Skeletal muscle tissue (tissue), 4 donors: ENCODE data around the gene MGAT4B. TPM values are rescaled to one million over a fixed set of nuclear protein-coding genes. Genes with fewer than 3 reads are reported as not detected.

Experiments
- H3K27ac ChIP-seq: one replicate; pipeline ENCODE4 v1.7.0; 2013; ENCODE audit warnings: mild to moderate bottlenecking, low read depth, low read length, inconsistent platforms
- H3K27me3 ChIP-seq, 3 donors: one replicate each; pipeline ENCODE4 v1.7.0; 2013; ENCODE audit warnings: low read length in 3 of 3; ENCODE audit not compliant: control insufficient read depth in 3 of 3, insufficient read depth in 3 of 3
- H3K36me3 ChIP-seq, 3 donors: one replicate each; pipeline ENCODE4 v1.7.0; 2013; ENCODE audit warnings: low read length in 3 of 3; ENCODE audit not compliant: control insufficient read depth in 3 of 3, insufficient read depth in 3 of 3
- H3K4me1 ChIP-seq, 3 donors: one replicate each; pipeline ENCODE4 v1.7.0; 2013; ENCODE audit warnings: low read length in 3 of 3, mild to moderate bottlenecking in 3 of 3; ENCODE audit not compliant: control insufficient read depth in 3 of 3, insufficient read depth in 3 of 3
- H3K4me3 ChIP-seq, 3 donors: one replicate each; pipeline ENCODE4 v1.7.0; 2013; ENCODE audit warnings: low read length in 3 of 3
- H3K9ac ChIP-seq, 3 donors: one replicate each; pipeline ENCODE4 v1.7.0; 2013; ENCODE audit warnings: low read length in 3 of 3, mild to moderate bottlenecking in 3 of 3, moderate library complexity in 2 of 3, low read depth in 1 of 3
- H3K9me3 ChIP-seq, 3 donors: one replicate each; pipeline ENCODE4 v1.7.0; 2013; ENCODE audit warnings: low read length in 3 of 3; ENCODE audit not compliant: control insufficient read depth in 3 of 3
- total RNA-seq: library from RNA; depleted of rRNA; stranded (reverse); fragments of >200 nt; gene quantifications from one replicate; pipeline ENCODE4 v1.2.3, GENCODE V29; 2014
- donor health status: Osteomylitis.

MGAT4B gene
- total RNA-seq, 1 donor from 2014 or later: 32.4 TPM

- Histone ChIP-seq H3K27ac (no peak overlapping the region), H3K4me1 (peaks cover 27 to 32% (median 31%) of the 10 kb centered on the region in 3 donors), H3K9ac (no peak overlapping the region), H3K36me3 (peaks cover 0 to 6% (median 4%) of the 10 kb centered on the region in 3 donors), H3K27me3 (no peaks in the 10 kb centered on the region), H3K9me3 (no peaks in the 10 kb centered on the region), H3K4me3 (no peak overlapping the region)
Measured at GRCh38 chr5:179815491-179816249, 9.0 kb upstream of the MGAT4B start.

- peaks cover 14 to 18% (median 18%) of the 10 kb centered on the region in 3 donors for H3K4me1 ChIP-seq
- H3K27ac ChIP-seq: no peak overlapping the region
- H3K27me3 ChIP-seq: no peaks in the 10 kb centered on the region
- peaks cover 0 to 6% (median 4%) of the 10 kb centered on the region in 3 donors for H3K36me3 ChIP-seq
- H3K9ac ChIP-seq: no peak overlapping the region
- H3K9me3 ChIP-seq: no peaks in the 10 kb centered on the region
- H3K4me3 ChIP-seq: no peak overlapping the region
Measured at GRCh38 chr5:179814090-179814489, 7.4 kb upstream of the MGAT4B start.

- no peak overlapping the region for H3K27ac ChIP-seq
- H3K9me3 ChIP-seq: no peaks in the 10 kb centered on the region
- H3K9ac ChIP-seq: no peak overlapping the region
- H3K27me3 ChIP-seq: no peaks in the 10 kb centered on the region
- peaks cover 0 to 6% (median 4%) of the 10 kb centered on the region in 3 donors for H3K36me3 ChIP-seq
- H3K4me1 ChIP-seq: peaks cover 7 to 11% (median 11%) of the 10 kb centered on the region in 3 donors
- H3K4me3 ChIP-seq: no peak overlapping the region
Measured at GRCh38 chr5:179812997-179813607, 6.4 kb upstream of the MGAT4B start.

- Histone ChIP-seq H3K9ac (no peak overlapping the region), H3K9me3 (no peaks in the 10 kb centered on the region), H3K36me3 (peaks cover 0 to 6% (median 4%) of the 10 kb centered on the region in 3 donors), H3K27ac (no peak overlapping the region), H3K4me1 (peaks cover 1 to 5% (median 4%) of the 10 kb centered on the region in 3 donors), H3K27me3 (no peaks in the 10 kb centered on the region), H3K4me3 (no peak overlapping the region)
Measured at GRCh38 chr5:179812135-179812825, 5.6 kb upstream of the MGAT4B start.

- no peaks in the 10 kb centered on the region for H3K27me3 ChIP-seq
- H3K36me3 ChIP-seq: peaks cover 0 to 6% (median 1%) of the 10 kb centered on the region in 3 donors
- H3K27ac ChIP-seq: peak overlapping the region; percentile 65
- peak overlapping the region; percentile 62 to 79 (median 75) for H3K4me3 ChIP-seq
- H3K9ac ChIP-seq: peak overlapping the region; percentile 70 to 83 (median 76)
- no peaks in the 10 kb centered on the region for H3K9me3 ChIP-seq
- H3K4me1 ChIP-seq: peaks cover 17 to 39% (median 36%) of the 10 kb centered on the region in 3 donors
Measured at GRCh38 chr5:179805529-179806249, 977 bp downstream of the MGAT4B start.

GRCh38 chr5:179805070-179805528 is 1.6 kb downstream of the MGAT4B start:
- no peaks in the 10 kb centered on the region for H3K9me3 ChIP-seq
- peaks cover 17 to 39% (median 36%) of the 10 kb centered on the region in 3 donors for H3K4me1 ChIP-seq
- H3K27me3 ChIP-seq: no peaks in the 10 kb centered on the region
- H3K9ac ChIP-seq: peak overlapping the region; percentile 59 to 83 (median 76)
- peak overlapping the region; percentile 62 to 79 (median 75) for H3K4me3 ChIP-seq
- H3K27ac ChIP-seq: peak overlapping the region; percentile 65
- peaks cover under 1 to 7% (median 3%) of the 10 kb centered on the region in 3 donors for H3K36me3 ChIP-seq

GRCh38 chr5:179804555-179804947 is 2.1 kb downstream of the MGAT4B start:
- peaks cover 6 to 12% (median 6%) of the 10 kb centered on the region in 3 donors for H3K36me3 ChIP-seq
- H3K27me3 ChIP-seq: no peaks in the 10 kb centered on the region
- H3K9ac ChIP-seq: peak overlapping the region; percentile 43 to 83 (median 76)
- peaks cover 17 to 39% (median 36%) of the 10 kb centered on the region in 3 donors for H3K4me1 ChIP-seq
- peak overlapping the region; percentile 62 to 79 (median 75) for H3K4me3 ChIP-seq
- no peak overlapping the region for H3K27ac ChIP-seq
- no peaks in the 10 kb centered on the region for H3K9me3 ChIP-seq

GRCh38 chr5:179803651-179804554 is 2.8 kb downstream of the MGAT4B start:
- Histone ChIP-seq H3K36me3 (peaks cover 12 to 19% (median 13%) of the 10 kb centered on the region in 3 donors), H3K27me3 (no peaks in the 10 kb centered on the region), H3K4me3 (no peak overlapping the region), H3K4me1 (peaks cover 17 to 39% (median 36%) of the 10 kb centered on the region in 3 donors), H3K9me3 (no peaks in the 10 kb centered on the region), H3K9ac (peak overlapping the region in 2 of 3 donors; percentile 43 to 83), H3K27ac (no peak overlapping the region)
